Breast epithelium (tissue), 3 donors: ENCODE results near the gene WBP1.

Source experiments
- CTCF ChIP-seq, 3 donors: fragments of 450-650 bp; IDR thresholded peaks; one replicate each; pipeline ENCODE4 v1.5.1; 2016 to 2017; ENCODE audit warnings: antibody characterized with exemption in 3 of 3, mild to moderate bottlenecking in 3 of 3, moderate library complexity in 3 of 3
- POLR2A ChIP-seq: fragments of 450-650 bp; IDR thresholded peaks from one replicate; pipeline ENCODE4 v1.6.1; 2016; ENCODE audit warnings: antibody characterized with exemption, mild to moderate bottlenecking, moderate library complexity
- POLR2AphosphoS5 ChIP-seq, 3 donors: sonication (generic); formaldehyde crosslinking; IDR thresholded peaks; one replicate each; pipeline ENCODE4 v1.6.1; 2017; ENCODE audit warnings: antibody characterized with exemption in 3 of 3

GRCh38 chr2:74504591-74504990, 46.4 kb downstream of the WBP1 start:
- TF ChIP-seq POLR2A, result no peak
- TF ChIP-seq CTCF (IDR thresholded peaks at IDR 0.05), result no peak
- no peak for TF ChIP-seq POLR2AphosphoS5 (IDR thresholded peaks at IDR 0.05)
